RKO (cell line): Measurements from ENCODE around the gene CPNE5.

ENCODE experiments used
- DNase-seq: peaks from one replicate; pipeline ENCODE4 v3.0.0-alpha.2; 2016; ENCODE audit warnings: low spot score

CPNE5 gene

GRCh38 chr6:36743538-36744303 lies 95.5 kb downstream of the CPNE5 start:
- DNase-seq = no peak

GRCh38 chr6:36743032-36743431 lies 96.2 kb downstream of the CPNE5 start:
- DNase-seq = no peak

GRCh38 chr6:36742146-36742545 lies 97.1 kb downstream of the CPNE5 start:
- no peak for DNase-seq

DNA sequence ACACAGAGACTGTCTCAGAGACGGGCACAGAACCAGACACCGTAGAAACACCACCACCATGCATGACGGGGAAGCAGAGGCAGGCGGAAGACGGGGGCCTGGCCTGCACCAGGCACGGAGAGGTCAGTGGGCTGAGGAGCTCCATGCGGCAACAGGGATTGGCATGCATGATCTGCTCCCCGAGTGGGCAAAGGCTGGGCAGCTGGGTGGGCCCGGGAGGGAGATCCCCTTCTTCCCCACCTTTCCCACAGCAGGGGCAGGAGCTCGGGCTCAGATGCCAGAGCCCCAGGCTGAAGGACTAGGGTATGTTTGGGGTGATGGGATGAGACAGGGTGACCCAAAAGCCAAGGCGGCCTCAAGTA lies 98.4 kb downstream of the CPNE5 start:
- no peak for DNase-seq

DNA sequence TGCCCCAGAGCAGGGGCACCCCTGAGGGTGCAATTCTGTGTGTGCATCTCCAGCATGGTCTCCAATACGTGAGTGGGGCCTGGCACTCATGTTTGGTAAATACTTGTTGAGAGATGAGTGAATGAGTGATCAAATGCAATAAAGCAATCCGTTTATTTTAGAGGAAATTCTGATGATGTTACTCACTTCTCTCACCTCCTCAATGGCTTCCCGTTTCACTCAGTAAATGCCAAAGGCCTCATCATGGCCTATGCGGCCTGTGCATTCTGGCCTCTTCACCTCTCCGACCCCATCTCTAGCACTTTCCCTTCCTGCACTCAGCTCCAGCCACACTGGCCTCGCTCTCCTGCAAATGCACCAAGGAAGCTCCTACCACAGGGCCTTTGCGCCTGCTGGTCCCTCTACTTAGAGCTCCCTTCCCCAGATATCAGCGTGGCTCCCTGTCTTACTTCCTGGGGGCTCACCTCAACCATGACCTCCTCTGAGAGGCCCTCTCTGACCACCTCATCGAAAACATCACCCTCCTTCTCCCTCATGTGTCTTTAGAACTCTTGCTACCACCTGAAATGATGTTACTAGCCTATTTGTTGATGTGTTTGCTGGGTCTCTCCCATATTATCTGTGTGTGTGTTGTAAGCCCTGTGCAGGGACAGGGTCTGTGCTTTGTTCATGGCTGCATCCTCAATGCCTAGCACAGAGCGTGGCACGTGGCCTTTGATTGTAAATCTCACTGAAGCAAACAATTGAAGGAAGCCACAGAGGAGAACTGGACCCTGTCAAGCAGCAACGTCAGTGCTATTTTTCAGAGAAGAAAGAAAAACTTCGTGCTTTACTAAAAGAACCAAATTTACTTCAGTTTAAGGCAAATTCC lies 99.1 kb downstream of the CPNE5 start:
- no peak for DNase-seq

DNA sequence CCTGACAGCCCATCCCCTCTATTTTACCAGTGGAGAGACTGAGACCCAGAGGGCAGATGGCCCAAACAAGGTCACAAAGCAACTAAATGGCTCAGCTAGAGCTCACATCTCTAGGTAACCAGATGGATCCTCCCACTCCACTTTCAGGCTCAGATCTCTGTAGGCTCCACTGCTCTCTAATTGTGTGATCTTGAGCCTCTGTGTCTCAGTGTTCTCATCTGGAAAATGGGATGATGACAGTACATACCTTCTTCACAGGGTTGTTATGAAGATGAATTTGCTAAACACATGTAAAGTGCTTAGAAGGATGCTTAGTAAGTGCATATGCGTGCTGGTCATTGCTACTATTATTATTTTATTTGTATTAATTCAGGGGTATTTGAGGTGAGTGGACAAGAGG lies 101.1 kb downstream of the CPNE5 start:
- no peak for DNase-seq

DNA sequence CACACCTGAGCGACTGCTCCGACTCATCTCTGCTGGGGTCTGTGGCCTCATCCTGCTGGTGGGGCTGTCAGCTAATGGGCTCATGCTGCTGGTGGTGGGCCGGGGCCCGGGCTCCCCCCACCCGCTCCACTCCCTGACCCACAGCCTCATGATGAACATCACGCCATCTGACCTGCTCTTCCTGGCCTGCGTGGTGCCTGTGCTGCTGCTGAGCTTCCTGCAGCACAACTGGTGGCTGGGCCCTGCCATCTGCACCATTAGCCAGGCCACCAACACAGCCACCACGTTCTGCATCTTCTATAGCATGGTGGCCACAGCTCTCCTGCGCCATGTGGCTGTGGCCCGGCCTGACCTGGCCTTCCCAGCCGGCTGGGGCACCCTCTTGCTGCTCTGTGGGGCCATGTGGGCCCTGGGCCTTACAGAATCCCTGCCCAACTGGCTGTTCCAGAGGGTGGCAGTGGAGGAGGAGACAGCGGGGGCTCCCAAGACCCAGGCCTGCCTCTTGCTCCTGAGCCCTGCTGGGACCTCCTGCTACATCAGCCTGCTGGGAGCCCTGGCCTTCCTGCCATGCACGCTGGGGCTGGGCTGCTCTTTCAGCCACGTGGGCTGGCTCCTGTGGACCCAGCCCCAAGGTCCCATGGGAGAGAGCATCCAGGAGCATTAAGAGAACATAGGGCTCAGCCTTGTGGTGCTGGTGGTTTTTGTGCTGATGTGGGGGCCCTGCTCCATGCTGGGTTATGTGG lies 102.0 kb downstream of the CPNE5 start:
- DNase-seq = no peak

- DNase-seq = no peak
These were observed 103.9 kb downstream of the CPNE5 start for GRCh38 chr6:36735110-36736071.

- DNase-seq = no peak
These were observed 104.7 kb downstream of the CPNE5 start for GRCh38 chr6:36734486-36735060.

DNA sequence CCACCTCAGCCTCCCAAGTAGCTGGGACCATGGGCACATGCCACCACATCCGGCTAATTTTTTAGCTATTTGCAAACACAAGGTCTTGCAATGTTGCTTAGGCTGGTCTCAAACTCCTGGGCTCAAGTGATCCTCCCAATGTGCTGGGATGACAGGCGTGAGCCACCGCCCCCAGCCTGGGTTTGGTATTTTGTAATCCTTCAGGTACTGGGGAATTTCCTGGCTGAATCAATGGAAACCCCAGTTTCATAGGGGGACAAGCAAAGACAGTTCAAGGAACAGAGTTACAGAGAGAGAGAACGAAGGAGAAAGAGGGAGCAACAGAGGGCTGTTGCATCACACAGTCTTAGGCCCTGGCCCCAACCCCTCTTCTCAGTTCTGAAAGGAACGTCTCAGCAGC lies 105.9 kb downstream of the CPNE5 start:
- DNase-seq = no peak

GRCh38 chr6:36731622-36732310 lies 107.5 kb downstream of the CPNE5 start:
- no peak for DNase-seq

DNA sequence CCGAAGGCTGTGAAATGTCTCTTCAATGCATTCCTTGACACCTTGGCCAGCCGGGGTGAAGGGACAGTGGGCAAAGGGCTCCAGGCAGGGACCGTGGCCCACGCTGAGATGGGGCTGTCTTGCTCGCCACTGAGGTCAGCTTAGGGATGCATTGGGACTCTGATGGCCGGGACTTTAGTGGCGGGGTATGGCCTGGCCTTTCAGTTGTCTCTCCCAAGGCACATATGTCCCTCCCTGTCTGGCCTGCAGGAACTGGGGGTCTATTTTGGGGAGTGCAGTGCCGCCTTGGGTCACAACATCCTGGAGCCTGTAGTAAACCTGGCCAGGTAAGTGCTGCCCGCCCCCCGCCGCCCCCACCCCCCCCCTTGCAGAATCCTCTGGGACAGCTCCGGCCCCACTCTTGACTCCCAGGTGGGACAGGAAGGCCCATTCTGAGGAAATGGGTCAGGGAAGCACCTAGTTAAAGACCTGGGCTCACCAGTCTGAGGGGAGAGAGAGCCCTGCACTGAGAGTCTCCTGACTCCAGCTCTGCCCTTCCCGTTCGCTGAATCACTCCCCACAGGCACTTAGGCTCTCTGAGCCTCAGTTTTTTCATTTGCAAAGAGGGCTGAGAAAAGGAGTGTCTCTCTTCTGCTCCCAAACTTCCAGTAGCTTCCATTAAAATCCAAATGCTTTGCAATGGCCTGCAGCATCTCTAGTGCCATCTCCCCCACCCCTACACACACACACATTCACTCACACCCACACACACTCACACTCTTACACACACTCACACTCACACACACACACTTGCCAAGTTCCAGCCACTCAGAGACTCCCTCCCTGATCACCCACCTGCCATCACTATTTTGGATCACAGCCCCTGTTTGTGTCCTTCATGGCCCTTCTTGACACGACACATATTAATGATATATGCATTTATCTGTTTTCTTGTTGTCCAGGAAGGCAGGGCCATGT lies 108.5 kb downstream of the CPNE5 start:
- DNase-seq = no peak

- no peak for DNase-seq
These were observed 110.1 kb downstream of the CPNE5 start for GRCh38 chr6:36729161-36729524.

DNA sequence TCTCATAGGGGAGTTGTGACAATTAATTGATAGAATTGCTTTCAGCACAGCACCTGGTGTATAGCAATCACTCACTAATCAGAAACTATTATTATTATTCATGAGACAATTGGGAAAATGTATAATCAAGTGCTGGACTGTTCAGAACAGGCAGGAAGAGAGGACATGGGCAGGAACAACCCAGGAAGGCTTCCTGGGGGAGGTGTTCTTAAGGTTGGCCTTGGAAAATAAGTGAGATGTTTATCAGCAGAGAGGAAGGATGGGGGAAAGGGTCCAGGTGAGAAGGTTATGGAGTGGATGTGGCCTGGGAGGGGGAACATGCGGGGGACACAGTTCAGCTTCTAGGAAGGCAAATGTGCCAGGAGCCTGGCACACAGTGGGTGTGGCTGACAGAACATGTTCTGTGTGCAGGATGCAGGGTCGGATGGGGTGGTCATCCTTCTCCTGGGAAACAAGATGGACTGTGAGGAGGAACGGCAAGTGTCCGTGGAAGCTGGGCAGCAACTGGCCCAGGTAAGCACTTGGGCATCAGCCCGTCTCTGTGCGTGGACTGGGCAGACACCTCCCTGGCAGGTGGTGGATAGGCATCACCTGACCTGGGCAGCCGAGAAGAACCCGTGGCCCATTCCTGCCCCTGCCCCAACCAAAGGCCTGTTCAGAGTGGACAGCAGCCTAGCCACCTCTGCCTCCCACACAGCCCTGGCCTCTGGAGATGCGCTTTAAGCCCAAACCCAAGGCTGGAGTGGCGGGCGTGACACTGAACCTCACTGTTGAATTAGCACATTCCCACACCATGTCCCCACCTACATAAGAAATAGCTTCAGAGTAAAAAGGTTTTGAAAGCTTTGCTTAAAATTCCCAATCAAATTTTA lies 110.7 kb downstream of the CPNE5 start:
- no peak for DNase-seq

DNA sequence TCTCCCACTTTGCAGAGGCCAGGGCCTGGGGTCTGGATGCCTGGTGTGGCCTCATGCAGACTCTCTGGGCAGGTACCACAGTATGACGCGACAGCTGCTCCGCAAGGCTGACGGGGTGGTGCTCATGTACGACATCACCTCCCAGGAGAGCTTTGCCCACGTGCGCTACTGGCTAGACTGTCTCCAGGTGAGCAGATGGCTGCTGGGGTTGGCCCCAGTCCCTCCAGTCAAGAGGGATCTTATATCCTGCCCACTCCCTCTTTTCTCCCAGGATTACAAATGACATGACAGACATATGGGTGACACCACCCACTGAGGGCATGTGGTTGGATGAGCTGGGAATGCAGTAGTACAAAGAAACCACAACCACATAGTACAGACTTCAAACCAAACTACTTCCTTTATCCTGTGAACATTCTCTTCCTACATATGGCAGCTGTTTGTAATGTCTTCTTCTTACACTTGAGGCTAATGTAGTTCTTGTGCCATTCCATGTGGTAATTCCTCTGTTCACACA lies 111.7 kb downstream of the CPNE5 start:
- no peak for DNase-seq

DNA sequence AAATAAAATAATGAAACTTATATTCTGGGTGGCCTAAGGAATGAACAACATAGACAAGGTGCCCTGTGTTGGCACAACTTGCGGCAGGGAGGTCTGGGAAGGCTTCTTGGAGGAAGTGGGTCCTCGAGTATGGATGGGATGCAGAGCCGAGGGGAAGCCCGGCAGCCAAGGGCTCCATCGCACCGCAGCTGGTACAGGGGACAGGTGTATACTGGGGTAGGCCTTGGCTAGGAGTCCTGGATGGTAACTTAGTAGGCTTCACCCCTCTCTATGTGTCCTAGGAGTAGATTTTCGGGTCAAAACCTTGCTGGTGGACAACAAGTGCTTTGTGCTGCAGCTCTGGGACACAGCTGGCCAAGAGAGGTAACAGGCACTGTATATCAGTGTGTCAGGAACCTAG lies 113.7 kb downstream of the CPNE5 start:
- DNase-seq = no peak

DNA sequence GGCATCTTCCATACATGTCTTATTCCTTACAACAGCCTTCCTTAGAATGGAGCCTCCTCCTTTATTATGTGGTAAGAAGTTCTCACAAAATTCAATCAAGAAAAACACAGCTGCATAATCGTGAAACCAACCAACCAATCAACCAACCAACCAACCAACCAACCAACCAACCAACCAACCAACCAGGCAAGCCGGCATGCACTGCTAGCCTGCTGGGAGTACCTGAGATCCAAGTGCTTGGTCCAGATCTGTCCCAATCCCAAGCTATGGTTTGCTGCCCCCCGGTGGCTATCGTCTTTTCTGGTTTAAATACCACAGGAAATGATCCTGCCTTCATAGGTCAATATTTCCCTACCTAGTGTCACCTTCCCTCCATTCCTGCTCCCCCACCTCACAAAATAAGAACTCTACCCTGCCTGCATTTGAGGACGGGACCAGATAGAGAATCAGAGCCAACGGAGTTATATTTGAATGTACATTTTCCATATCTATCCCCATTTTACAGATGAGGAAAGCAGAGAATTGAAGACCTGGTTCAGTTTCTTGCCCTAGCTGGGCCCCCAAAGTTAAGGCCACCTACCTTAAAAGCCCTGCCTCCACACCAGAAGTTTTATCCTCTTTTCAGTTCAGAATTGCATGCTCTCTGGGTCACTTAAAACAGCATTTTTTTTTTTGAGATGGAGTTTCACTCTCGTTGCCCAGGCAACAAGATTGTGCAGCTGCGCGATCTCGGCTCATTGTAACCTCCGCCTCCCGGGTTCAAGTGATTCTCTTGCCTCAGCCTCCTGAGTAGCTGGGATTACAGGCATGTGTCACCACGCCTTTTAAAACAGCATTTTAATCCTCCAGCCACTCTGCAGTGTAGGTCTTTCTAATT lies 114.5 kb downstream of the CPNE5 start:
- DNase-seq = peak; percentile 59
